Spleen (tissue), 11 donors: ENCODE results near the gene DNAAF6. TPM values are rescaled to one million over a fixed set of nuclear protein-coding genes. Genes with fewer than 3 reads are reported as not detected.

Source experiments
- DNase-seq: peaks from one replicate; pipeline ENCODE4 v3.0.0-alpha.2; 2020
- H3K27ac ChIP-seq, 8 donors: fragments of 200-600 bp; sonication (generic) in 7 of 8; 1 replicate in 4 of 8; 2 replicates in 4 of 8; pipeline versions ENCODE4 v1.5.0 to v1.8.0; 2016 to 2021; ENCODE audit warnings: inconsistent platforms in 4 of 8, mild to moderate bottlenecking in 4 of 8, moderate library complexity in 1 of 8
- H3K27me3 ChIP-seq, 7 donors: fragments of 200-600 bp; sonication (generic) in 6 of 7; replicated peaks in 1 of 7; 1 replicate in 4 of 7; 2 replicates in 3 of 7; pipeline versions ENCODE4 v1.5.0 to v1.8.0; 2016 to 2021; ENCODE audit warnings: inconsistent platforms in 3 of 7, mild to moderate bottlenecking in 1 of 7
- H3K36me3 ChIP-seq, 6 donors: fragments of 200-600 bp; sonication (generic) in 5 of 6; 1 replicate in 4 of 6; 2 replicates in 2 of 6; pipeline versions ENCODE4 v1.5.0 to v1.8.0; 2016 to 2021; ENCODE audit warnings: inconsistent platforms in 2 of 6
- H3K4me1 ChIP-seq, 6 donors: fragments of 200-600 bp; sonication (generic) in 5 of 6; 1 replicate in 3 of 6; 2 replicates in 3 of 6; pipeline versions ENCODE4 v1.5.0 to v1.8.0; 2016 to 2021; ENCODE audit warnings: inconsistent platforms in 3 of 6
- H3K4me3 ChIP-seq, 8 donors: fragments of 200-600 bp; sonication (generic) in 7 of 8; 1 replicate in 4 of 8; 2 replicates in 4 of 8; pipeline versions ENCODE4 v1.5.0 to v1.8.0; 2016 to 2021; ENCODE audit warnings: inconsistent platforms in 4 of 8, mild to moderate bottlenecking in 4 of 8, moderate library complexity in 2 of 8
- H3K9me3 ChIP-seq, 8 donors: fragments of 200-600 bp; sonication (generic) in 7 of 8; 1 replicate in 4 of 8; 2 replicates in 4 of 8; pipeline versions ENCODE4 v1.5.0 to v1.8.0; 2016 to 2021; ENCODE audit warnings: inconsistent platforms in 4 of 8
- CTCF ChIP-seq, 11 experiments: fragments of 200-600 bp in 7 of 11; fragments of 450-650 bp in 4 of 11; sonication (generic) in 4 of 11; IDR thresholded peaks in 8 of 11; conservative IDR thresholded peaks in 3 of 11; 1 replicate in 7 of 11; 2 replicates in 4 of 11; pipeline versions ENCODE4 v1.4.0 to v1.8.0; 2016 to 2021; ENCODE audit warnings: antibody characterized with exemption in 11 of 11, inconsistent platforms in 4 of 11, mild to moderate bottlenecking in 1 of 11
- POLR2A ChIP-seq, 3 donors: fragments of 450-650 bp; IDR thresholded peaks; one replicate each; pipeline ENCODE4 v1.5.1; 2017; ENCODE audit warnings: antibody characterized with exemption in 3 of 3, mild to moderate bottlenecking in 1 of 3
- POLR2AphosphoS5 ChIP-seq, 3 donors: sonication (generic); formaldehyde crosslinking; IDR thresholded peaks; one replicate each; pipeline ENCODE4 v1.5.1; 2017; ENCODE audit warnings: antibody characterized with exemption in 3 of 3
- WGBS, 5 donors: extraction: QIAGEN DNeasy Blood & Tissue Kit in 3 of 5; methylation state at CpG; one replicate each; pipeline versions ENCODE4 v1.1.5 to v1.1.7; 2013 to 2018; 5-methylcytosine and 5-hydroxymethylcytosine counted together
- intact Hi-C: fragments of 100-400 bp; cut with DNase I; formaldehyde crosslinking; loops from one replicate; pipeline ENCODE4 v1.15.0; 2023; ENCODE audit warnings: low total_unique reads
- polyA plus RNA-seq, 3 donors: library from polyadenylated mRNA; stranded (reverse); fragments of 200-250 nt; gene quantifications; one replicate each; pipeline ENCODE4 v1.2.1, GENCODE V29; 2013
- total RNA-seq, 7 donors: library from RNA; depleted of rRNA in 3 of 7; stranded (reverse); fragments of >200 nt in 3 of 7; fragmentation: NEBNext Ultra II Directional in 4 of 7; extraction: Animal tissue kit (Norgen Biotek cat#: 25700) in 4 of 7; gene quantifications; one replicate each; pipeline versions ENCODE4 v1.1.0 to v1.2.1, GENCODE V29; 2016 to 2021
- donor health status: healthy with polysubstance abuse.
- donor health status: DM: no; HTN: no; CAD: no; lungs with moderate emphysema.
- donor health status: DM: no; HTN: no; CAD: no.
- donor health status: Bipolar disorder and iron deficiency.
- donor health status: healthy.
- donor health status: DM: no; HTN: no; CAD: no.
- donor health status: DM: yes; HTN: yes; CAD: no.

DNAAF6 gene
- total and polyA plus RNA-seq, 10 donors: not detected

- intact Hi-C loops: no loop called here
- H3K36me3 ChIP-seq: no peaks in the 10 kb centered on the region
- H3K4me3 ChIP-seq: no peak overlapping the region
- DNase-seq: no peak
- no peaks in the 10 kb centered on the region for H3K4me1 ChIP-seq
- H3K9me3 ChIP-seq: no peaks in the 10 kb centered on the region
- H3K27me3 ChIP-seq: no peaks in the 10 kb centered on the region
- TF ChIP-seq POLR2A (IDR thresholded peaks at IDR 0.05): no peak
- TF ChIP-seq POLR2AphosphoS5 (IDR thresholded peaks at IDR 0.05): no peak
- TF ChIP-seq CTCF (IDR thresholded peaks at IDR 0.05 in 8 of 11, conservative IDR thresholded peaks at IDR 0.05 in 3 of 11): no peak
- 63 to 85% (median 72%) methylated on average over 2 of the region's 2 CpGs for WGBS, 5 donors
- H3K27ac ChIP-seq: no peak overlapping the region
Observed at GRCh38 chrX:107228486-107228819, 22.0 kb downstream of the DNAAF6 start.

- Histone ChIP-seq H3K4me1 (no peaks in the 10 kb centered on the region), H3K9me3 (no peaks in the 10 kb centered on the region), H3K27me3 (peaks cover 0 to 22% (median 0%) of the 10 kb centered on the region in 7 donors), H3K4me3 (no peak overlapping the region), H3K27ac (no peak overlapping the region), H3K36me3 (no peaks in the 10 kb centered on the region)
- TF ChIP-seq POLR2AphosphoS5 (IDR thresholded peaks at IDR 0.05) (no peak), POLR2A (IDR thresholded peaks at IDR 0.05) (no peak), CTCF (IDR thresholded peaks at IDR 0.05 in 8 of 11, conservative IDR thresholded peaks at IDR 0.05 in 3 of 11) (no peak)
- intact Hi-C loops: no loop called here
- no peak for DNase-seq
- WGBS, 5 donors: 8 to 43% (median 23%) methylated on average over 10 to 41 of the region's 41 CpGs
Observed at GRCh38 chrX:107272431-107272921, 66.1 kb downstream of the DNAAF6 start.

DNA sequence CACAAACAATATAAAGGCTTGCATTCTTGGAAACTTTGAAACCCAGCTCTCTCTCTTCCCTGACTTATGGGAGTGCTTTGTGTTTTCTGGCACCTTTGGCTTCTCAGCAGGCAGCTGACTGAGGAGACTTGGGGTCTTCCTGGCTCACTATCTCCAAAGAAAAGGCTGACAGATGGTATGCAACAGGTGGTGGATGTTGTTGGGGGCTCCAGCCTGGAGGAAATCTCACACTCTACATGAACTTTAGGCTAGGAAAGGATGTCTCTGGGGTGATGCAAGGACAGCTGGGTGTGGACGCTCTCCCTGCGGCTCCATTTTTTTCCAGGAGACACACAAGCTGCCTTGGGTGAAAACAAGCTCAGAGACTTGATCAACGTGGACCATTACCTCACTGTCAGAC, 67.4 kb downstream of the DNAAF6 start:
- H3K36me3 ChIP-seq: no peaks in the 10 kb centered on the region
- peaks cover 0 to 28% (median 0%) of the 10 kb centered on the region in 7 donors for H3K27me3 ChIP-seq
- DNase-seq: no peak
- H3K9me3 ChIP-seq: no peaks in the 10 kb centered on the region
- no peaks in the 10 kb centered on the region for H3K4me1 ChIP-seq
- H3K4me3 ChIP-seq: no peak overlapping the region
- 69 to 83% (median 83%) methylated on average over 3 of the region's 3 CpGs for WGBS, 5 donors
- TF ChIP-seq POLR2AphosphoS5 (IDR thresholded peaks at IDR 0.05) (no peak), CTCF (IDR thresholded peaks at IDR 0.05 in 8 of 11, conservative IDR thresholded peaks at IDR 0.05 in 3 of 11) (no peak), POLR2A (IDR thresholded peaks at IDR 0.05) (no peak)
- intact Hi-C loops: no loop called here
- H3K27ac ChIP-seq: no peak overlapping the region

GRCh38 chrX:107288676-107289075, 82.3 kb downstream of the DNAAF6 start:
- WGBS, 5 donors: 57 to 89% (median 68%) methylated on average over 4 of the region's 4 CpGs

More at GRCh38 chrX:107288676-107289075, 82.3 kb downstream of the DNAAF6 start:
- no peaks in the 10 kb centered on the region for H3K9me3 ChIP-seq
- peaks cover 0 to 4% (median 0%) of the 10 kb centered on the region in 7 donors for H3K27me3 ChIP-seq
- TF ChIP-seq POLR2AphosphoS5 (IDR thresholded peaks at IDR 0.05) (no peak), CTCF (IDR thresholded peaks at IDR 0.05 in 8 of 11, conservative IDR thresholded peaks at IDR 0.05 in 3 of 11) (no peak), POLR2A (IDR thresholded peaks at IDR 0.05) (no peak)
- H3K27ac ChIP-seq: no peak overlapping the region
- no peaks in the 10 kb centered on the region for H3K36me3 ChIP-seq
- intact Hi-C loops: no loop called here
- no peak for DNase-seq
- no peaks in the 10 kb centered on the region for H3K4me1 ChIP-seq
- no peak overlapping the region for H3K4me3 ChIP-seq
